ENCODE measurements around the gene SLC9A7.

The SLC9A7 gene

DNA sequence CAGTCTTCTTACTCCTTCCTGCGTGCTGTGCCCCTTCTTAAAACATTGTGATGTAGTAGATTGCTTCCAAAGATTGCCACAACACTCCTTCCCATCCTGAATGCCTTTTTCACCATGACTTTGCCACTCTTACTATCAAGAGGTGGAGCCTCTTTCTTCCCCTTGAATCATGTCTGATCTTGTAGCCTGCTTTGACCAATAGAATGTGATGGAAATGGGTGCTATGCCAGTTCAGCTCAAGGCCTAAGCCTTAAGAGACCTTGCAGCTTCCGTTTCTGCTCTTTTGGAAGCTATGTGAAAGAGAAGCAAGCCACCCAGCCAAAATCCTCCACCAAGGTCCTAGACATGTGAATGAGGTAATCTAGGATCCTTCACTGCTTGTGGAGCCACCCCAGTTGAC, 46.4 kb upstream of the SLC9A7 start:
- TF ChIP-seq MYNN (tag by site-specific recombination; IDR thresholded peaks at IDR 0.05; ENCODE audit: borderline replicate concordance) (no peak), ZNF670 (tag by site-specific recombination; IDR thresholded peaks at IDR 0.05; ENCODE audit: low read depth) (no peak), ZNF433 (tag by site-specific recombination; IDR thresholded peaks at IDR 0.05; ENCODE audit: low read depth) (no peak), ZFP69B (tag by site-specific recombination; IDR thresholded peaks at IDR 0.05) (no peak), KLF8 (tag by site-specific recombination; IDR thresholded peaks at IDR 0.05) (no peak), ZBTB8A (tag by site-specific recombination; IDR thresholded peaks at IDR 0.05) (no peak), ZNF843 (tag by site-specific recombination; IDR thresholded peaks at IDR 0.05) (no peak), ZFP3 (tag by site-specific recombination; IDR thresholded peaks at IDR 0.05; ENCODE audit: low read depth) (no peak), ZNF792 (tag by site-specific recombination; IDR thresholded peaks at IDR 0.05) (no peak), ZXDB (tag by site-specific recombination; IDR thresholded peaks at IDR 0.05) (no peak), ZNF214 (tag by site-specific recombination; IDR thresholded peaks at IDR 0.05; ENCODE audit: borderline replicate concordance) (no peak), ZBTB20 (tag by site-specific recombination; IDR thresholded peaks at IDR 0.05) (no peak)
- TF ChIP-seq, protein P1, sequence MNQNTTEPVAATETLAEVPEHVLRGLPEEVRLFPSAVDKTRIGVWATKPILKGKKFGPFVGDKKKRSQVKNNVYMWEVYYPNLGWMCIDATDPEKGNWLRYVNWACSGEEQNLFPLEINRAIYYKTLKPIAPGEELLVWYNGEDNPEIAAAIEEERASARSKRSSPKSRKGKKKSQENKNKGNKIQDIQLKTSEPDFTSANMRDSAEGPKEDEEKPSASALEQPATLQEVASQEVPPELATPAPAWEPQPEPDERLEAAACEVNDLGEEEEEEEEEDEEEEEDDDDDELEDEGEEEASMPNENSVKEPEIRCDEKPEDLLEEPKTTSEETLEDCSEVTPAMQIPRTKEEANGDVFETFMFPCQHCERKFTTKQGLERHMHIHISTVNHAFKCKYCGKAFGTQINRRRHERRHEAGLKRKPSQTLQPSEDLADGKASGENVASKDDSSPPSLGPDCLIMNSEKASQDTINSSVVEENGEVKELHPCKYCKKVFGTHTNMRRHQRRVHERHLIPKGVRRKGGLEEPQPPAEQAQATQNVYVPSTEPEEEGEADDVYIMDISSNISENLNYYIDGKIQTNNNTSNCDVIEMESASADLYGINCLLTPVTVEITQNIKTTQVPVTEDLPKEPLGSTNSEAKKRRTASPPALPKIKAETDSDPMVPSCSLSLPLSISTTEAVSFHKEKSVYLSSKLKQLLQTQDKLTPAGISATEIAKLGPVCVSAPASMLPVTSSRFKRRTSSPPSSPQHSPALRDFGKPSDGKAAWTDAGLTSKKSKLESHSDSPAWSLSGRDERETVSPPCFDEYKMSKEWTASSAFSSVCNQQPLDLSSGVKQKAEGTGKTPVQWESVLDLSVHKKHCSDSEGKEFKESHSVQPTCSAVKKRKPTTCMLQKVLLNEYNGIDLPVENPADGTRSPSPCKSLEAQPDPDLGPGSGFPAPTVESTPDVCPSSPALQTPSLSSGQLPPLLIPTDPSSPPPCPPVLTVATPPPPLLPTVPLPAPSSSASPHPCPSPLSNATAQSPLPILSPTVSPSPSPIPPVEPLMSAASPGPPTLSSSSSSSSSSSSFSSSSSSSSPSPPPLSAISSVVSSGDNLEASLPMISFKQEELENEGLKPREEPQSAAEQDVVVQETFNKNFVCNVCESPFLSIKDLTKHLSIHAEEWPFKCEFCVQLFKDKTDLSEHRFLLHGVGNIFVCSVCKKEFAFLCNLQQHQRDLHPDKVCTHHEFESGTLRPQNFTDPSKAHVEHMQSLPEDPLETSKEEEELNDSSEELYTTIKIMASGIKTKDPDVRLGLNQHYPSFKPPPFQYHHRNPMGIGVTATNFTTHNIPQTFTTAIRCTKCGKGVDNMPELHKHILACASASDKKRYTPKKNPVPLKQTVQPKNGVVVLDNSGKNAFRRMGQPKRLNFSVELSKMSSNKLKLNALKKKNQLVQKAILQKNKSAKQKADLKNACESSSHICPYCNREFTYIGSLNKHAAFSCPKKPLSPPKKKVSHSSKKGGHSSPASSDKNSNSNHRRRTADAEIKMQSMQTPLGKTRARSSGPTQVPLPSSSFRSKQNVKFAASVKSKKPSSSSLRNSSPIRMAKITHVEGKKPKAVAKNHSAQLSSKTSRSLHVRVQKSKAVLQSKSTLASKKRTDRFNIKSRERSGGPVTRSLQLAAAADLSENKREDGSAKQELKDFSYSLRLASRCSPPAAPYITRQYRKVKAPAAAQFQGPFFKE (tag by site-specific recombination; IDR thresholded peaks at IDR 0.05; ENCODE audit: borderline replicate concordance): no peak
- no peaks in the 10 kb centered on the region for H3K9me3 ChIP-seq (ENCODE audit: control insufficient read depth, insufficient read depth, low read depth, low read length)
- ChIA-PET CTCF (no interaction called here), POLR2A (no interaction called here)
- no peaks in the 10 kb centered on the region for H3K36me3 ChIP-seq (ENCODE audit: control insufficient read depth in 2 of 2, insufficient read depth in 1 of 2, low read length in 2 of 2)
- no peaks in the 10 kb centered on the region for H3K4me1 ChIP-seq (ENCODE audit: control insufficient read depth, insufficient read depth, low read length)
- H3K27ac ChIP-seq (ENCODE audit: extremely low read depth, low read depth, low read length): no peak overlapping the region
- H3K4me3 ChIP-seq (ENCODE audit: low read depth, low read length): no peak overlapping the region

DNA sequence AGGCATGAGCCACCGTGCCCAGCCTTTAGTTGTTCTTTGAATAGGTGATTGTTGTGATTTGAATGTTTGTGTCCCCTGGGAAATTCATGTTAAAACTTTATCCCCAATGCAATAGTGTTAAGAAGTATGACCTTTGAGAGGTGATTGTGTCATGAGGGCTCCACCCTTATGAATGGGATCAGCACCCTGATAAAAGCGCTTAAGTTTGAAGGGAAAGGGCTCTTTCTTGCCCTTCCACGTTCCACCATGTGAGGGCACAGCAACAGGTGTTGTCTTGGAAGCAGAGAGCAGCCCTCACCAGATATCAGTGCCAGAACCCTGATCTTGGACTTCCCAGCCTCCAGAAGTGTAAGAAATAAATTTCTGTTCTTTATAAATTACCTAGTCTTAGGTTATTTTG, 44.2 kb upstream of the SLC9A7 start:
- TF ChIP-seq OVOL3 (tag by site-specific recombination; IDR thresholded peaks at IDR 0.05): no peak
- no peak for TF ChIP-seq ZNF175 (tag by site-specific recombination; IDR thresholded peaks at IDR 0.05)
- TF ChIP-seq ZNF112 (tag by site-specific recombination; IDR thresholded peaks at IDR 0.05): no peak
- TF ChIP-seq, protein P2, sequence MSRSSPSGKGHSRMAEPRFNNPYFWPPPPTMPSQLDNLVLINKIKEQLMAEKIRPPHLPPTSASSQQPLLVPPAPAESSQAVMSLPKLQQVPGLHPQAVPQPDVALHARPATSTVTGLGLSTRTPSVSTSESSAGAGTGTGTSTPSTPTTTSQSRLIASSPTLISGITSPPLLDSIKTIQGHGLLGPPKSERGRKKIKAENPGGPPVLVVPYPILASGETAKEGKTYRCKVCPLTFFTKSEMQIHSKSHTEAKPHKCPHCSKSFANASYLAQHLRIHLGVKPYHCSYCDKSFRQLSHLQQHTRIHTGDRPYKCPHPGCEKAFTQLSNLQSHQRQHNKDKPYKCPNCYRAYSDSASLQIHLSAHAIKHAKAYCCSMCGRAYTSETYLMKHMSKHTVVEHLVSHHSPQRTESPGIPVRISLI (tag by site-specific recombination; IDR thresholded peaks at IDR 0.05): no peak
- TF ChIP-seq, protein P3, sequence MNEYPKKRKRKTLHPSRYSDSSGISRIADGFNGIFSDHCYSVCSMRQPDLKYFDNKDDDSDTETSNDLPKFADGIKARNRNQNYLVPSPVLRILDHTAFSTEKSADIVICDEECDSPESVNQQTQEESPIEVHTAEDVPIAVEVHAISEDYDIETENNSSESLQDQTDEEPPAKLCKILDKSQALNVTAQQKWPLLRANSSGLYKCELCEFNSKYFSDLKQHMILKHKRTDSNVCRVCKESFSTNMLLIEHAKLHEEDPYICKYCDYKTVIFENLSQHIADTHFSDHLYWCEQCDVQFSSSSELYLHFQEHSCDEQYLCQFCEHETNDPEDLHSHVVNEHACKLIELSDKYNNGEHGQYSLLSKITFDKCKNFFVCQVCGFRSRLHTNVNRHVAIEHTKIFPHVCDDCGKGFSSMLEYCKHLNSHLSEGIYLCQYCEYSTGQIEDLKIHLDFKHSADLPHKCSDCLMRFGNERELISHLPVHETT (tag by site-specific recombination; IDR thresholded peaks at IDR 0.05): no peak
- H3K4me1 ChIP-seq (ENCODE audit: control insufficient read depth, insufficient read depth, low read length): no peaks in the 10 kb centered on the region
- ChIA-PET POLR2A (no interaction called here), CTCF (interaction anchor here (0.7 to 1.2 kb wide), 3 partner anchors 44 to 291 kb away, joined by 3 read pairs; no protein-coding TSS in a partner anchor)
- H3K4me3 ChIP-seq (ENCODE audit: low read depth, low read length): no peak overlapping the region
- no peaks in the 10 kb centered on the region for H3K9me3 ChIP-seq (ENCODE audit: control insufficient read depth, insufficient read depth, low read depth, low read length)
- no peak overlapping the region for H3K27ac ChIP-seq (ENCODE audit: extremely low read depth, low read depth, low read length)
- H3K36me3 ChIP-seq (ENCODE audit: control insufficient read depth in 2 of 2, insufficient read depth in 1 of 2, low read length in 2 of 2): no peaks in the 10 kb centered on the region
